ENCODE data around the gene MAP2K3. TPM values are rescaled to one million over a fixed set of nuclear protein-coding genes. Genes with fewer than 3 reads are reported as not detected.

MAP2K3 gene
- polyA plus RNA-seq, 1 donor from 2014 or later: 5.3 TPM

DNA sequence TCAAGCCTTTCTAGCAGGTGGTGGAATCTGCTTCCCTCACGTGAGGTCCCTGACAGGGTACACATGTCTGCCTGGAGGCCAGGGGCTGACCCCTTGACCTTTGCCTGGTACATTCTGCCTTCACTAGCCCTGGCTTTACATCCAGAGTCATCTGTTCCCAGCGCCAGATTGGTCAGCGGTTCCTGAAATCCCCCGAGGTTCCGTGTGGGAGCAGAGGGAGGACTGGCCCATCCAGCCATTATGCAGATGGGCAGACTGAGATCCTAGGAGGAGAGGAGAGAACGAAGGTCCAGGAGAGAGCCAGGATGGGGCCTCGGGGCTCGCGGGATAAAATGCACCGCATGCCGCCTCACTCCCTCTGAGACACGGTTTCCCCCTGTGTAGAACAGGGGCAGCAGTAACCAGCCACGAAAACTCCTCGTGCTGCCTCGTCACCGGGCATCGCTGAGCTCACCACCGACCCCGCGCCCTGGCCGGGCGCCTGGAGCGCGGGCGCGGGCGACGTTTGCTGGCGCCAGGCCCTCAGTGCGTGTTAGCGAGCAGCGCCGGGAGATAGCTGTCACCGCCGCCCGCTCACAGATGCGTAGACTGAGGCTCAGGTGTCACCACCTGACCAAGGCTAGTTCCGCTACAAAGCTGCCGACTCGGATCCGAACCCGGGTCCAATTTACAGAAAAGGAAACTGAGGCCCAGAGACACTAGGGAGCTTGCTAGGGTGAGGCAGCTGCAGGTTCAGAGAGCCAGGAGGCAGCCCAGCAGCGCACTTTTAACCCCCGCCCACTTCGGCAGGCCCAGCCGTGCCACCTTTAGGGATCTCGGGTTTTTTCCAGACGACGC is 811 bp upstream of the MAP2K3 start:
- Histone ChIP-seq H3K36me3 (ENCODE audit: insufficient read depth, low read length) (no peaks in the 10 kb centered on the region), H3K4me3 (ENCODE audit: low read length) (peak overlapping the region; percentile 93), H3K9ac (ENCODE audit: low read length) (peak overlapping the region; percentile 71), H3F3A (ENCODE audit: insufficient read depth, low read length, poor library complexity, severe bottlenecking) (no peaks in the 10 kb centered on the region), H2AFZ (ENCODE audit: low read depth, low read length) (peak overlapping the region; percentile 45), H3K79me2 (replicated peaks; ENCODE audit: insufficient read depth, low read length) (peaks cover 25% of the 10 kb centered on the region), H3K27ac (ENCODE audit: low read length) (no peak overlapping the region), H4K20me1 (ENCODE audit: insufficient read depth) (no peaks in the 10 kb centered on the region), H3K27me3 (ENCODE audit: insufficient read depth, low read depth, low read length) (no peaks in the 10 kb centered on the region), H3K9me3 (ENCODE audit: low read length) (no peaks in the 10 kb centered on the region), H3K9me2 (ENCODE audit: insufficient read depth, low read length) (no peaks in the 10 kb centered on the region), H3K4me2 (ENCODE audit: low read length) (peak overlapping the region; percentile 10)
- TF ChIP-seq MXI1 (conservative IDR thresholded peaks at IDR 0.05; ENCODE audit: poor library complexity, severe bottlenecking): no peak
- no peak for TF ChIP-seq TAF1 (IDR thresholded peaks at IDR 0.05; ENCODE audit: low read depth)
- TF ChIP-seq CTCF (IDR thresholded peaks at IDR 0.05; ENCODE audit: poor library complexity, severe bottlenecking): no peak
- no peak for TF ChIP-seq RAD21 (conservative IDR thresholded peaks at IDR 0.05)

DNA sequence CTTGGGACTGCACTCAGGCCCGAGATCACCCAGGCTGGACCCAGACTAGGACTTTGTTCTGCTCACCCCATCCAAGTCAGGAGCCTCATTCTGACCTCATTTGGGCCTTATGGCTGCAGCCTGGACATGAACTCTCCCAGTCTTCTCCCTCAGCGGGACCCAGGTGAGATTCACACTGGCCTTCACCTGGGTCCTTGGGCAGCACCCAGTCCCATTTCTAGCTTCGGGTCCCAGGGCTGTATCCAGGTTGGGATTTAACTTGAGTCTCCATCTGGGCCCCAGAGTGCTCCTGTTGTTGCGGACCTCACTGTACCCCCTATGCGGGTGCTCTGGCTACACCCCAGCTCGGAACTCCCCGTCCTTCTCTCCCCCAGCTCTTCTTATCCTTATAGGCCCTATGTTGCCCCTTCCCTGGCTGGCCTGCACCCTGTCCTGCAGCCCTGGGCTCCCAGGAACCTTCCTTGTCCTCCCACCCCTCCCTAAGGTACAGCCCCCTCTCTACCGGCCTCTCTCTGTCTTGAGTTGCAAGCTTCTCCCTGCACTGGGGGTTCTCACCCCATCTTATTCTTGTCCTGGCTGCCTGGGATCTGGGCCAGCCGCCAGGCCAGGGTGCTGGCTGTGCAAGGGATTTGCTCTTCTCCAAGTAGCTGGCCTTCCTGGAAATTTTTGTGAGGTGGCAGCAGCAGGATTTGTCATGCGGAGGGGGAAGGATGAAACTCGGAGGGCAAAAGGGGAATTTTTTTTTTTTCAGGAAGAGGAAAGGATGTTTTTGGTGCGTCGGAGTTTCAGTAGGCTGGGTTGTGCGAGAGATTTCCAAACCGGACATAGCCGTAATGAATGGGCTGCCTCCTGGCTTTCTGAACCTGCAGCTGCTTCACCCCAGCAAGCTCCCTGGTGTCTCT is 904 bp downstream of the MAP2K3 start:
- no peaks in the 10 kb centered on the region for H3K9me3 ChIP-seq (ENCODE audit: low read length)
- H4K20me1 ChIP-seq (ENCODE audit: insufficient read depth): no peaks in the 10 kb centered on the region

More for the DNA sequence above, 904 bp downstream of the MAP2K3 start:
- H3K9me2 ChIP-seq (ENCODE audit: insufficient read depth, low read length): no peaks in the 10 kb centered on the region
- H3K4me3 ChIP-seq (ENCODE audit: low read length): peak overlapping the region; percentile 93
- peak; percentile 13 for TF ChIP-seq CTCF (IDR thresholded peaks at IDR 0.05; ENCODE audit: poor library complexity, severe bottlenecking)
- no peak for TF ChIP-seq EZH2 (IDR thresholded peaks at IDR 0.05; ENCODE audit: borderline replicate concordance, insufficient read depth, low read length, poor library complexity, severe bottlenecking)
- peak overlapping the region; percentile 77 for H3K4me2 ChIP-seq (ENCODE audit: low read length)
- H2AFZ ChIP-seq (ENCODE audit: low read depth, low read length): peak overlapping the region; percentile 32
- H3K36me3 ChIP-seq (ENCODE audit: insufficient read depth, low read length): no peaks in the 10 kb centered on the region
- peaks cover 26% of the 10 kb centered on the region for H3K79me2 ChIP-seq (replicated peaks; ENCODE audit: insufficient read depth, low read length)
- no peak overlapping the region for H3K27ac ChIP-seq (ENCODE audit: low read length)
- H3K27me3 ChIP-seq (ENCODE audit: insufficient read depth, low read depth, low read length): no peaks in the 10 kb centered on the region
- peak overlapping the region; percentile 71 for H3K9ac ChIP-seq (ENCODE audit: low read length)
- H3F3A ChIP-seq (ENCODE audit: insufficient read depth, low read length, poor library complexity, severe bottlenecking): no peaks in the 10 kb centered on the region

Data from neural cell (in vitro differentiated cells).